Mammary epithelial cell (primary cell): Measurements from ENCODE around the gene EIF4H.

Experiments used
- EZH2 ChIP-seq: IDR thresholded peaks from 2 replicates; pipeline ENCODE4 v1.6.1; 2012; ENCODE audit warnings: low read length, inconsistent platforms, borderline replicate concordance
- TF ChIP-seq, protein P1 (sequence below), 2 donors: IDR thresholded peaks in 1 of 2; conservative IDR thresholded peaks in 1 of 2; 2 replicates each; pipeline ENCODE4 v1.5.1; 2011 to 2012; ENCODE audit warnings: inconsistent platforms in 2 of 2, low read length in 2 of 2, mild to moderate bottlenecking in 2 of 2, control low read depth in 1 of 2, low read depth in 1 of 2; ENCODE audit not compliant: insufficient read depth in 1 of 2; ENCODE audit errors: extremely low read depth in 1 of 2

DNA sequence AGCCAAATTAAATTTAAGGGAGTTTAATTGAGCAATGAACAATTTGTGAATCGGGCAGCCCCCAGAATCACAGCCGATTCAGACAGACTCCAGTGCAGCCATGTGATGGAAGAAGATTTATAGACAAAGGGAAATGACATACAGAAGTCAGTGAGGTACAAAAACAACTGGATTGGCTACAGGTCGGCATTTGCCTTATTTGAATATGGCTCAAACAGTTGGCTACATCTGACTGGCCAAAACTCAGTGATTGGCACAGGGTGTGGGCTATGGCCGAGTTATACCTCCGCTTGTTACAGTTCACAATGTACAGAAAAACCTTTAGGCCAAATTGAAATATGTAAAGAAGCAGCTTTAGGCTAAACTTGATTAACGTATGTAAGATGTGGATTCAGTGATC, 30.8 kb upstream of the EIF4H start:
- TF ChIP-seq, protein P1, sequence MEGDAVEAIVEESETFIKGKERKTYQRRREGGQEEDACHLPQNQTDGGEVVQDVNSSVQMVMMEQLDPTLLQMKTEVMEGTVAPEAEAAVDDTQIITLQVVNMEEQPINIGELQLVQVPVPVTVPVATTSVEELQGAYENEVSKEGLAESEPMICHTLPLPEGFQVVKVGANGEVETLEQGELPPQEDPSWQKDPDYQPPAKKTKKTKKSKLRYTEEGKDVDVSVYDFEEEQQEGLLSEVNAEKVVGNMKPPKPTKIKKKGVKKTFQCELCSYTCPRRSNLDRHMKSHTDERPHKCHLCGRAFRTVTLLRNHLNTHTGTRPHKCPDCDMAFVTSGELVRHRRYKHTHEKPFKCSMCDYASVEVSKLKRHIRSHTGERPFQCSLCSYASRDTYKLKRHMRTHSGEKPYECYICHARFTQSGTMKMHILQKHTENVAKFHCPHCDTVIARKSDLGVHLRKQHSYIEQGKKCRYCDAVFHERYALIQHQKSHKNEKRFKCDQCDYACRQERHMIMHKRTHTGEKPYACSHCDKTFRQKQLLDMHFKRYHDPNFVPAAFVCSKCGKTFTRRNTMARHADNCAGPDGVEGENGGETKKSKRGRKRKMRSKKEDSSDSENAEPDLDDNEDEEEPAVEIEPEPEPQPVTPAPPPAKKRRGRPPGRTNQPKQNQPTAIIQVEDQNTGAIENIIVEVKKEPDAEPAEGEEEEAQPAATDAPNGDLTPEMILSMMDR (conservative IDR thresholded peaks at IDR 0.05 in 1 of 2, IDR thresholded peaks at IDR 0.05 in 1 of 2; ENCODE audit: extremely low read depth in 1 of 2, insufficient read depth in 1 of 2, low read depth in 1 of 2, low read length in 2 of 2) = no peak
- no peak for TF ChIP-seq EZH2
